Measurements from ENCODE around the gene MCTP2.

MCTP2 gene

GRCh38 chr15:94274745-94275144, 43.4 kb downstream of the MCTP2 start:
- Histone ChIP-seq H3K27me3 (replicated peaks; ENCODE audit: control insufficient read depth, insufficient read depth, low read length) (no peaks in the 10 kb centered on the region), H3K4me3 (replicated peaks; ENCODE audit: low read depth, low read length) (no peak overlapping the region), H3K36me3 (ENCODE audit: control insufficient read depth, insufficient read depth, low read length) (no peaks in the 10 kb centered on the region; the same call in 1 of the 2 replicates)
- no peak for TF ChIP-seq CTCF (IDR thresholded peaks at IDR 0.05; ENCODE audit: insufficient read depth, low read length, poor library complexity, severe bottlenecking)
- DNase-seq (ENCODE audit: extremely low read depth, insufficient read length) = no peak

- DNase-seq (ENCODE audit: extremely low read depth, insufficient read length) = no peak
- H3K36me3 ChIP-seq (ENCODE audit: control insufficient read depth, insufficient read depth, low read length) = no peaks in the 10 kb centered on the region
- TF ChIP-seq CTCF (IDR thresholded peaks at IDR 0.05; ENCODE audit: insufficient read depth, low read length, poor library complexity, severe bottlenecking) = no peak
- no peak overlapping the region for H3K4me3 ChIP-seq (replicated peaks; ENCODE audit: low read depth, low read length)
- no peaks in the 10 kb centered on the region for H3K27me3 ChIP-seq (replicated peaks; ENCODE audit: control insufficient read depth, insufficient read depth, low read length)
Measured at GRCh38 chr15:94277485-94277884, 46.1 kb downstream of the MCTP2 start.

- TF ChIP-seq CTCF (IDR thresholded peaks at IDR 0.05; ENCODE audit: insufficient read depth, low read length, poor library complexity, severe bottlenecking) = no peak
- Histone ChIP-seq H3K27me3 (replicated peaks; ENCODE audit: control insufficient read depth, insufficient read depth, low read length) (no peaks in the 10 kb centered on the region; the same call in 1 of the 2 replicates), H3K36me3 (ENCODE audit: control insufficient read depth, insufficient read depth, low read length) (no peaks in the 10 kb centered on the region), H3K4me3 (replicated peaks; ENCODE audit: low read depth, low read length) (no peak overlapping the region)
- no peak for DNase-seq (ENCODE audit: extremely low read depth, insufficient read length)
Measured at GRCh38 chr15:94279736-94280135, 48.4 kb downstream of the MCTP2 start.

GRCh38 chr15:94280301-94280700, 48.9 kb downstream of the MCTP2 start:
- no peak for TF ChIP-seq CTCF (IDR thresholded peaks at IDR 0.05; ENCODE audit: insufficient read depth, low read length, poor library complexity, severe bottlenecking)
- Histone ChIP-seq H3K4me3 (replicated peaks; ENCODE audit: low read depth, low read length) (no peak overlapping the region), H3K36me3 (ENCODE audit: control insufficient read depth, insufficient read depth, low read length) (no peaks in the 10 kb centered on the region), H3K27me3 (replicated peaks; ENCODE audit: control insufficient read depth, insufficient read depth, low read length) (no peaks in the 10 kb centered on the region; the same call in 1 of the 2 replicates)
- DNase-seq (ENCODE audit: extremely low read depth, insufficient read length) = no peak

GRCh38 chr15:94282269-94283250, 51.2 kb downstream of the MCTP2 start:
- Histone ChIP-seq H3K4me3 (replicated peaks; ENCODE audit: low read depth, low read length) (no peak overlapping the region), H3K36me3 (ENCODE audit: control insufficient read depth, insufficient read depth, low read length) (no peaks in the 10 kb centered on the region), H3K27me3 (replicated peaks; ENCODE audit: control insufficient read depth, insufficient read depth, low read length) (no peaks in the 10 kb centered on the region; the same call in 1 of the 2 replicates)
- DNase-seq (ENCODE audit: extremely low read depth, insufficient read length) = no peak
- no peak for TF ChIP-seq CTCF (IDR thresholded peaks at IDR 0.05; ENCODE audit: insufficient read depth, low read length, poor library complexity, severe bottlenecking)
